ENCODE data around the gene COLEC11. TPM values are rescaled to one million over a fixed set of nuclear protein-coding genes. Genes with fewer than 3 reads are reported as not detected.

COLEC11 gene
- total and polyA plus RNA-seq, 12 donors, result 16.8 to 155 (median 69.3) TPM

DNA sequence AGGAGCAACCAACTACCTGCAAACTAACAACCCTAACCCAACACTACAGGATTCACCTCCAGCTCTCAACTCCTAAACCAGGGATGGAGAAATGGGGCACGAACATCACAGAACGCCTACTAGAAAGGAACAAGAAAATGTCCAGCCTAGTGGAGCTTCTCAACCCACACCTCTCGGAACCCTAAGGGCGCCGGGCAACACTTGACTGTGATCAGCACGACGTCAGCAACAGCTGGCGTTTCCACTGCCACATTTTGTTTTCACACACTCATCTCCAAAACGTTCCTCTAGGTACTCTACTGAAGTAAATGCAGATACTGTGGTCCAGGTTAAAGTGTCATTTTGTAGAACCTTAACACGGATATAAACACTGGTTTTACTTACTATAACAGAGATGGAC lies 41.0 kb upstream of the COLEC11 start:
- Histone ChIP-seq H3K27me3 (no peaks in the 10 kb centered on the region), H3K4me3 (no peak overlapping the region), H3K4me1 (replicated peaks in 1 of 2) (peaks cover 7 to 16% of the 10 kb centered on the region in 2 donors), H3K27ac (no peak overlapping the region), H3K36me3 (replicated peaks in 1 of 2) (peaks cover 0 to 60% of the 10 kb centered on the region in 2 donors), H3K9me3 (replicated peaks in 1 of 3) (no peaks in the 10 kb centered on the region)
- intact Hi-C loops (cut with DNase I), result no loop called here
- TF ChIP-seq CTCF (IDR thresholded peaks at IDR 0.05), result no peak
- TF ChIP-seq POLR2A (IDR thresholded peaks at IDR 0.05), result no peak
- WGBS, 4 donors, result 87 to 91% (median 91%) methylated on average over 10 of the region's 10 CpGs
- DNase-seq, result peak in 1 of 7 donors; percentile 28

GRCh38 chr2:3557639-3558204 lies 37.2 kb upstream of the COLEC11 start:
- Histone ChIP-seq H3K36me3 (replicated peaks in 1 of 2) (peaks cover 0 to 27% of the 10 kb centered on the region in 2 donors), H3K27me3 (no peaks in the 10 kb centered on the region), H3K27ac (peak overlapping the region; percentile 68 to 96 (median 89)), H3K4me3 (peak overlapping the region; percentile 66 to 99 (median 90)), H3K9me3 (replicated peaks in 1 of 3) (no peaks in the 10 kb centered on the region), H3K4me1 (replicated peaks in 1 of 2) (peaks cover 7 to 20% of the 10 kb centered on the region in 2 donors)
- WGBS, 4 donors, result 0 to 1% (median 1%) methylated on average over 4 to 40 of the region's 40 CpGs
- no peak for TF ChIP-seq POLR2A (IDR thresholded peaks at IDR 0.05)
- no peak for TF ChIP-seq CTCF (IDR thresholded peaks at IDR 0.05)
- no peak for DNase-seq
- intact Hi-C loops (cut with DNase I), result no loop called here

- Histone ChIP-seq H3K9me3 (replicated peaks in 1 of 3) (no peaks in the 10 kb centered on the region), H3K4me3 (peak within 1 kb of the TSS; percentile 66 to 99 (median 90)), H3K27ac (peak within 1 kb of the TSS; percentile 68 to 96 (median 89)), H3K27me3 (no peaks in the 10 kb centered on the region), H3K4me1 (replicated peaks in 1 of 2) (peaks cover 7 to 20% of the 10 kb centered on the region in 2 donors), H3K36me3 (replicated peaks in 1 of 2) (peaks cover 0 to 27% of the 10 kb centered on the region in 2 donors)
- DNase-seq, result peak; percentile 98 to 99 (median 98)
- TF ChIP-seq CTCF (IDR thresholded peaks at IDR 0.05), result no peak
- peak; percentile 83 for TF ChIP-seq POLR2A (IDR thresholded peaks at IDR 0.05)
- WGBS, 4 donors, result 0 to 2% (median 1%) methylated on average over 17 to 67 of the region's 67 CpGs
- intact Hi-C loops (cut with DNase I), result no loop called here
These were observed 36.5 kb upstream of the COLEC11 start, which contains the start of gene RNASEH1 for GRCh38 chr2:3558205-3559014. Gene RNASEH1 (minus strand): TSS chr2:3558333. CDS start chr2:3558260, 73 bp downstream.

GRCh38 chr2:3563521-3563976 lies 31.4 kb upstream of the COLEC11 start:
- TF ChIP-seq POLR2A (IDR thresholded peaks at IDR 0.05) (no peak), CTCF (IDR thresholded peaks at IDR 0.05) (no peak)
- WGBS, 4 donors, result 83 to 97% (median 91%) methylated on average over 4 to 5 of the region's 5 CpGs
- Histone ChIP-seq H3K4me3 (no peak overlapping the region), H3K36me3 (replicated peaks in 1 of 2) (no peaks in the 10 kb centered on the region), H3K9me3 (replicated peaks in 1 of 3) (no peaks in the 10 kb centered on the region), H3K4me1 (replicated peaks in 1 of 2) (peaks cover 0 to 8% of the 10 kb centered on the region in 2 donors), H3K27me3 (no peaks in the 10 kb centered on the region), H3K27ac (no peak overlapping the region)
- peak in 1 of 7 donors; percentile 15 for DNase-seq
- intact Hi-C loops (cut with DNase I), result no loop called here

Measured in adrenal gland (tissue), 12 donors.